ENCODE measurements around the gene ELOVL6.
"Not testable (repeated sequence)": the region's sequence is repeated elsewhere in the genome, so short reads cannot be mapped to it uniquely, and the experiment has no call there.

Gene ELOVL6

GRCh38 chr4:110198435-110199416 is at the start of gene ELOVL6:
TSS of gene ELOVL6 (minus strand) at chr4:110198615. CDS start at chr4:110198335, 280 bp downstream.
- peak; percentile 67 for DNase-seq
- peaks cover 29% of the 10 kb centered on the region for H3K4me1 Mint-ChIP-seq (ENCODE audit: low read depth)
- no peaks in the 10 kb centered on the region for H3K9me3 Mint-ChIP-seq
- H3K27ac Mint-ChIP-seq = peak within 1 kb of the TSS; percentile 94
- H3K4me3 Mint-ChIP-seq = peak within 1 kb of the TSS; percentile 86
- H3K36me3 Mint-ChIP-seq (ENCODE audit: low read depth) = peaks cover 18% of the 10 kb centered on the region
- H3K27me3 Mint-ChIP-seq = no peaks in the 10 kb centered on the region

- no peak overlapping the region for H3K4me3 Mint-ChIP-seq
- no peaks in the 10 kb centered on the region for H3K9me3 Mint-ChIP-seq
- no peak for DNase-seq
- no peaks in the 10 kb centered on the region for H3K36me3 Mint-ChIP-seq (ENCODE audit: low read depth)
- no peak overlapping the region for H3K27ac Mint-ChIP-seq
- no peaks in the 10 kb centered on the region for H3K4me1 Mint-ChIP-seq (ENCODE audit: low read depth)
- peaks cover 10% of the 10 kb centered on the region for H3K27me3 Mint-ChIP-seq
These were observed 49.7 kb upstream of the ELOVL6 start for GRCh38 chr4:110248100-110248499.

- H3K27ac Mint-ChIP-seq = no peak overlapping the region
- no peaks in the 10 kb centered on the region for H3K36me3 Mint-ChIP-seq (ENCODE audit: low read depth)
- H3K4me3 Mint-ChIP-seq = no peak overlapping the region
These were observed 49.2 kb upstream of the ELOVL6 start for GRCh38 chr4:110247591-110247990.

GRCh38 chr4:110245577-110245976 is 47.2 kb upstream of the ELOVL6 start:
- no peaks in the 10 kb centered on the region for H3K4me1 Mint-ChIP-seq (ENCODE audit: low read depth)
- H3K36me3 Mint-ChIP-seq (ENCODE audit: low read depth) = no peaks in the 10 kb centered on the region
- H3K4me3 Mint-ChIP-seq = no peak overlapping the region
- H3K27ac Mint-ChIP-seq = no peak overlapping the region
- DNase-seq = no peak
- H3K9me3 Mint-ChIP-seq = no peaks in the 10 kb centered on the region
- H3K27me3 Mint-ChIP-seq = peaks cover 10% of the 10 kb centered on the region

More at GRCh38 chr4:110247591-110247990, 49.2 kb upstream of the ELOVL6 start:
- Mint-ChIP-seq H3K9me3 (no peaks in the 10 kb centered on the region), H3K4me1 (ENCODE audit: low read depth) (no peaks in the 10 kb centered on the region), H3K27me3 (peaks cover 10% of the 10 kb centered on the region)
- no peak for DNase-seq

GRCh38 chr4:110236324-110236723 is 37.9 kb upstream of the ELOVL6 start:
- Mint-ChIP-seq H3K9me3 (no peaks in the 10 kb centered on the region), H3K27ac (no peak overlapping the region), H3K4me1 (ENCODE audit: low read depth) (no peaks in the 10 kb centered on the region), H3K36me3 (ENCODE audit: low read depth) (no peaks in the 10 kb centered on the region), H3K27me3 (peaks cover 5% of the 10 kb centered on the region), H3K4me3 (no peak overlapping the region)
- DNase-seq = no peak

GRCh38 chr4:110233581-110233980 is 35.2 kb upstream of the ELOVL6 start:
- DNase-seq; H3K27me3 Mint-ChIP-seq; H3K4me3 Mint-ChIP-seq; H3K4me1 Mint-ChIP-seq (ENCODE audit: low read depth); H3K27ac Mint-ChIP-seq; H3K36me3 Mint-ChIP-seq (ENCODE audit: low read depth); H3K9me3 Mint-ChIP-seq: not testable (repeated sequence)

- no peak for DNase-seq
- H3K4me1 Mint-ChIP-seq (ENCODE audit: low read depth) = no peaks in the 10 kb centered on the region
- no peaks in the 10 kb centered on the region for H3K9me3 Mint-ChIP-seq
- H3K36me3 Mint-ChIP-seq (ENCODE audit: low read depth) = no peaks in the 10 kb centered on the region
- no peak overlapping the region for H3K27ac Mint-ChIP-seq
- no peaks in the 10 kb centered on the region for H3K27me3 Mint-ChIP-seq
- no peak overlapping the region for H3K4me3 Mint-ChIP-seq
These were observed 33.5 kb upstream of the ELOVL6 start for GRCh38 chr4:110231869-110232268.

- H3K4me1 Mint-ChIP-seq (ENCODE audit: low read depth) = no peaks in the 10 kb centered on the region
- no peaks in the 10 kb centered on the region for H3K9me3 Mint-ChIP-seq
- no peak overlapping the region for H3K4me3 Mint-ChIP-seq
- H3K36me3 Mint-ChIP-seq (ENCODE audit: low read depth) = no peaks in the 10 kb centered on the region
- no peak for DNase-seq
- H3K27ac Mint-ChIP-seq = no peak overlapping the region
- H3K27me3 Mint-ChIP-seq = no peaks in the 10 kb centered on the region
These were observed 30.9 kb upstream of the ELOVL6 start for GRCh38 chr4:110229266-110229665.

GRCh38 chr4:110224812-110225211 is 26.4 kb upstream of the ELOVL6 start:
- no peaks in the 10 kb centered on the region for H3K4me1 Mint-ChIP-seq (ENCODE audit: low read depth)
- H3K27me3 Mint-ChIP-seq = no peaks in the 10 kb centered on the region
- no peak for DNase-seq
- H3K27ac Mint-ChIP-seq = no peak overlapping the region
- no peak overlapping the region for H3K4me3 Mint-ChIP-seq
- no peaks in the 10 kb centered on the region for H3K36me3 Mint-ChIP-seq (ENCODE audit: low read depth)
- no peaks in the 10 kb centered on the region for H3K9me3 Mint-ChIP-seq

- Mint-ChIP-seq H3K36me3 (ENCODE audit: low read depth) (no peaks in the 10 kb centered on the region), H3K27ac (no peak overlapping the region), H3K27me3 (no peaks in the 10 kb centered on the region), H3K4me1 (ENCODE audit: low read depth) (no peaks in the 10 kb centered on the region), H3K9me3 (peaks cover 3% of the 10 kb centered on the region), H3K4me3 (no peak overlapping the region)
- no peak for DNase-seq
These were observed 25.7 kb upstream of the ELOVL6 start for GRCh38 chr4:110224142-110224541.

- H3K4me3 Mint-ChIP-seq; H3K27ac Mint-ChIP-seq; H3K4me1 Mint-ChIP-seq (ENCODE audit: low read depth); H3K27me3 Mint-ChIP-seq; DNase-seq; H3K9me3 Mint-ChIP-seq; H3K36me3 Mint-ChIP-seq (ENCODE audit: low read depth): not testable (repeated sequence)
These were observed 20.5 kb upstream of the ELOVL6 start for GRCh38 chr4:110218935-110219334.

- not testable (repeated sequence) for H3K27me3 Mint-ChIP-seq; DNase-seq; H3K36me3 Mint-ChIP-seq (ENCODE audit: low read depth); H3K4me1 Mint-ChIP-seq (ENCODE audit: low read depth); H3K4me3 Mint-ChIP-seq; H3K9me3 Mint-ChIP-seq; H3K27ac Mint-ChIP-seq
These were observed 18.8 kb upstream of the ELOVL6 start for GRCh38 chr4:110217181-110217580.

GRCh38 chr4:110216129-110216528 is 17.7 kb upstream of the ELOVL6 start:
- no peak overlapping the region for H3K4me3 Mint-ChIP-seq
- H3K27me3 Mint-ChIP-seq = no peaks in the 10 kb centered on the region
- H3K36me3 Mint-ChIP-seq (ENCODE audit: low read depth) = no peaks in the 10 kb centered on the region
- peaks cover 1% of the 10 kb centered on the region for H3K4me1 Mint-ChIP-seq (ENCODE audit: low read depth)
- no peak overlapping the region for H3K27ac Mint-ChIP-seq
- peaks cover 9% of the 10 kb centered on the region for H3K9me3 Mint-ChIP-seq
- DNase-seq = no peak

- Mint-ChIP-seq H3K4me3 (no peak overlapping the region), H3K9me3 (no peaks in the 10 kb centered on the region), H3K4me1 (ENCODE audit: low read depth) (peaks cover 2% of the 10 kb centered on the region), H3K27me3 (no peaks in the 10 kb centered on the region), H3K36me3 (ENCODE audit: low read depth) (no peaks in the 10 kb centered on the region), H3K27ac (no peak overlapping the region)
- DNase-seq = no peak
These were observed 13.3 kb upstream of the ELOVL6 start for GRCh38 chr4:110211770-110212061.

- Mint-ChIP-seq H3K9me3 (no peaks in the 10 kb centered on the region), H3K36me3 (ENCODE audit: low read depth) (no peaks in the 10 kb centered on the region), H3K27ac (no peak overlapping the region), H3K4me3 (no peak overlapping the region), H3K4me1 (ENCODE audit: low read depth) (peaks cover 2% of the 10 kb centered on the region), H3K27me3 (no peaks in the 10 kb centered on the region)
- no peak for DNase-seq
These were observed 12.8 kb upstream of the ELOVL6 start for GRCh38 chr4:110211007-110211769.

Data from activated T-cell treated with anti-CD3 and anti-CD28 coated beads, Interleukin-2, amount 50 U/mL, for 24 hours (primary cell).